K562 (cell line): ENCODE measurements around the gene FFAR4. TPM values are rescaled to one million over a fixed set of nuclear protein-coding genes. Genes with fewer than 3 reads are reported as not detected.

Experiments used
- ATAC-seq: fragments of 200-7000 bp; cut with Tn5 transposase; 3 replicates; pipeline ENCODE4 v1.9.1; 2020; ENCODE audit warnings: moderate library complexity
- BruUV-seq: library from RNA; stranded (reverse); fragments of 400-500 nt; replicated peaks from 2 replicates; lab custom pipeline; 2021; lab: Mats Ljungman, UMichigan
- CTCF ChIA-PET: fragments of 300-600 bp; formaldehyde crosslinking; extraction: SDS; loops from one replicate; lab custom pipeline; 2021; ENCODE audit warnings: low intra/inter-chr PET ratio; lab: Yijun Ruan, JAX
- POLR2A ChIA-PET: fragments of 300-600, 350-650 bp; sonication (Branson Sonifier 250); formaldehyde crosslinking; extraction: SDS; loops from one replicate; lab custom pipeline; 2021; ENCODE audit warnings: antibody characterized with exemption, inconsistent platforms; lab: Yijun Ruan, JAX
- DNase-seq, 4 experiments: peaks; one replicate each; pipeline versions ENCODE4 v3.0.0 to v3.0.0-alpha.2; 2011 to 2018; ENCODE audit warnings: low spot score in 3 of 4, mixed read lengths in 3 of 4; ENCODE audit errors: extremely low read depth in 1 of 4
- FAIRE-seq: peaks from 2 replicates; lab custom pipeline; 2011; peaks lifted over from hg19 to GRCh38; lab: Jason Lieb, UNC
- H2AFZ ChIP-seq: 2 replicates; pipeline ENCODE4 v1.6.0; 2011; ENCODE audit warnings: low read depth, low read length, control low read depth, inconsistent platforms
- H3K27ac ChIP-seq: fragments of 200-600 bp; 3 replicates; pipeline ENCODE4 v1.8.0; 2011; ENCODE audit warnings: low read depth, mild to moderate bottlenecking, control low read depth, inconsistent platforms, low read length, moderate library complexity, mixed read lengths; ENCODE audit errors: extremely low read depth
- H3K27me3 ChIP-seq, 2 experiments: fragments of 300-600 bp in 1 of 2; 2 replicates in 1 of 2; 3 replicates in 1 of 2; pipeline versions ENCODE4 v1.6.0 to v1.8.0; 2011; ENCODE audit warnings: inconsistent platforms in 2 of 2, low read length in 2 of 2, mild to moderate bottlenecking in 1 of 2, mixed read lengths in 1 of 2, moderate library complexity in 1 of 2; ENCODE audit not compliant: control insufficient read depth in 2 of 2, insufficient read depth in 2 of 2
- H3K36me3 ChIP-seq: fragments of 300-600 bp; 3 replicates; pipeline ENCODE4 v1.8.0; 2011; ENCODE audit warnings: mild to moderate bottlenecking, low read length, inconsistent platforms; ENCODE audit not compliant: control insufficient read depth, insufficient read depth
- H3K4me1 ChIP-seq, 2 experiments: fragments of 200-600 bp in 1 of 2; replicated peaks in 1 of 2; 2 replicates in 1 of 2; 3 replicates in 1 of 2; pipeline versions ENCODE4 v1.5.1 to v1.8.0; 2011; ENCODE audit warnings: inconsistent platforms in 2 of 2, low read length in 2 of 2, mild to moderate bottlenecking in 1 of 2, mixed read lengths in 1 of 2, moderate library complexity in 1 of 2; ENCODE audit not compliant: control insufficient read depth in 2 of 2, insufficient read depth in 2 of 2
- H3K4me2 ChIP-seq: 2 replicates; pipeline ENCODE4 v1.6.1; 2011; ENCODE audit warnings: low read length, control low read depth, inconsistent platforms, mixed read lengths; ENCODE audit not compliant: insufficient read depth
- H3K4me3 ChIP-seq: fragments of 200-600 bp; sonication (generic), shearing (Covaris generic); 2 replicates; pipeline ENCODE4 v1.5.1; 2016; ENCODE audit warnings: control low read depth, inconsistent platforms
- H3K79me2 ChIP-seq: fragments of 200-600 bp; 3 replicates; pipeline ENCODE4 v1.8.0; 2011; ENCODE audit warnings: low read length, inconsistent platforms; ENCODE audit not compliant: control insufficient read depth, insufficient read depth
- H3K9ac ChIP-seq, 2 experiments: 2 replicates each; pipeline versions ENCODE4 v1.6.0 to v1.6.1; 2011; ENCODE audit warnings: low read depth in 2 of 2, low read length in 2 of 2, control low read depth in 1 of 2, inconsistent platforms in 1 of 2, mild to moderate bottlenecking in 1 of 2, mixed read lengths in 1 of 2; ENCODE audit not compliant: insufficient read depth in 1 of 2
- H3K9me1 ChIP-seq: one replicate; pipeline ENCODE4 v1.6.0; 2011; ENCODE audit warnings: inconsistent platforms, mild to moderate bottlenecking, low read length, moderate library complexity; ENCODE audit not compliant: control insufficient read depth, insufficient read depth
- H3K9me3 ChIP-seq: replicated peaks from 2 replicates; pipeline ENCODE4 v1.5.1; 2011; ENCODE audit warnings: low read depth, low read length, inconsistent platforms; ENCODE audit not compliant: control insufficient read depth, insufficient read depth
- H4K20me1 ChIP-seq: replicated peaks from 2 replicates; pipeline ENCODE4 v1.6.1; 2011; ENCODE audit warnings: low read length, inconsistent platforms, mixed read lengths; ENCODE audit not compliant: control insufficient read depth, insufficient read depth
- ATF1 ChIP-seq, 2 experiments: fragments of 450-650 bp in 1 of 2; IDR thresholded peaks; 2 replicates each; pipeline ENCODE4 v1.6.1; 2016; ENCODE audit warnings: missing compliant biosample characterization in 1 of 2, missing genetic modification characterization in 1 of 2
- CXXC5 ChIP-seq: fragments of 250-450 bp; sonication (Bioruptor Pico); IDR thresholded peaks from 2 replicates; pipeline ENCODE4 v1.8.0; 2022; ENCODE audit warnings: inconsistent platforms, mild to moderate bottlenecking, moderate library complexity
- EZH2 ChIP-seq: IDR thresholded peaks from 2 replicates; pipeline ENCODE4 v1.6.1; 2012; ENCODE audit warnings: low read depth, mild to moderate bottlenecking, inconsistent platforms, low read length, borderline replicate concordance
- IRF2 ChIP-seq: sonication (generic); formaldehyde crosslinking; IDR thresholded peaks from 2 replicates; pipeline ENCODE4 v1.8.1; 2022; ENCODE audit warnings: mild to moderate bottlenecking, missing genetic modification reagents
- KDM2B ChIP-seq: fragments of 250-450 bp; sonication (Bioruptor Pico); IDR thresholded peaks from 2 replicates; pipeline ENCODE4 v1.8.0; 2021; ENCODE audit warnings: mild to moderate bottlenecking, moderate library complexity
- MAZ ChIP-seq, 2 experiments: fragments of 450-650 bp in 1 of 2; sonication (generic) in 1 of 2; formaldehyde crosslinking; IDR thresholded peaks in 1 of 2; conservative IDR thresholded peaks in 1 of 2; 2 replicates each; pipeline versions ENCODE4 v1.4.0 to v1.5.0; 2020; ENCODE audit warnings: mild to moderate bottlenecking in 1 of 2, missing genetic modification reagents in 1 of 2
- NCOA6 ChIP-seq: fragments of 450-650 bp; IDR thresholded peaks from 2 replicates; pipeline ENCODE4 v1.6.1; 2017; ENCODE audit warnings: mild to moderate bottlenecking
- PTRF ChIP-seq: fragments of 450-650 bp; IDR thresholded peaks from 2 replicates; pipeline ENCODE4 v1.6.1; 2016; ENCODE audit warnings: mild to moderate bottlenecking, missing genetic modification characterization, missing compliant biosample characterization
- RBM14 ChIP-seq: fragments of 200-400 bp; formaldehyde crosslinking; IDR thresholded peaks from 2 replicates; pipeline ENCODE4 v1.6.1; 2018; ENCODE audit warnings: low read depth, mild to moderate bottlenecking, low read length, moderate library complexity, borderline replicate concordance; ENCODE audit not compliant: insufficient read depth
- SMAD4 ChIP-seq: fragments of 250-450 bp; sonication (Bioruptor Pico); conservative IDR thresholded peaks from 2 replicates; pipeline ENCODE4 v1.8.0; 2021; ENCODE audit warnings: inconsistent platforms, mild to moderate bottlenecking, moderate library complexity
- SP2 ChIP-seq: IDR thresholded peaks from 2 replicates; pipeline ENCODE4 v1.6.1; 2011; ENCODE audit warnings: mild to moderate bottlenecking, low read depth, low read length, moderate library complexity; ENCODE audit not compliant: poor library complexity, severe bottlenecking; ENCODE audit errors: extremely low read depth
- SRSF3 ChIP-seq: fragments of 200-400 bp; formaldehyde crosslinking; IDR thresholded peaks from 2 replicates; pipeline ENCODE4 v1.6.1; 2016; ENCODE audit warnings: mild to moderate bottlenecking, low read length, moderate library complexity; ENCODE audit not compliant: insufficient read depth
- TFAM ChIP-seq: fragments of 250-450 bp; sonication (Bioruptor Pico); conservative IDR thresholded peaks from 2 replicates; pipeline ENCODE4 v1.5.0; 2021; ENCODE audit warnings: mild to moderate bottlenecking, moderate library complexity
- XRCC3 ChIP-seq: fragments of 450-650 bp; IDR thresholded peaks from 2 replicates; pipeline ENCODE4 v1.6.1; 2017; ENCODE audit warnings: mild to moderate bottlenecking, moderate library complexity
- ZFPM2 ChIP-seq: fragments of 250-450 bp; sonication (Bioruptor Pico); IDR thresholded peaks from 2 replicates; pipeline ENCODE4 v1.5.1; 2022; ENCODE audit warnings: mild to moderate bottlenecking
- ZNF165 ChIP-seq: fragments of 250-450 bp; sonication (Bioruptor Pico); IDR thresholded peaks from 2 replicates; pipeline ENCODE4 v1.4.0; 2020; ENCODE audit warnings: borderline replicate concordance
- ZNF212 ChIP-seq: fragments of 450-650 bp; formaldehyde crosslinking; IDR thresholded peaks from 2 replicates; pipeline ENCODE4 v1.4.0; 2020; ENCODE audit warnings: mild to moderate bottlenecking
- WGBS: fragments of 100-300 bp; shearing (Covaris generic); methylation state at CpG from one replicate; pipeline ENCODE4 v1.1.6; 2016; ENCODE audit warnings: low coverage, mixed read lengths; ENCODE audit not compliant: insufficient coverage; ENCODE audit errors: missing lambda C conversion rate; 5-methylcytosine and 5-hydroxymethylcytosine counted together
- in situ Hi-C: fragments of 300-500 bp; cut with MboI; formaldehyde crosslinking; loops from 4 replicates; pipeline ENCODE4 v1.15.0; 2018; ENCODE audit warnings: inconsistent platforms, mixed read lengths
- intact Hi-C: fragments of 100-400 bp; cut with micrococcal nuclease; formaldehyde crosslinking; loops from 2 replicates; pipeline ENCODE4 v1.14.2; 2022
- polyA plus RNA-seq, 8 experiments: library from polyadenylated mRNA; depleted of rRNA in 4 of 8; stranded (reverse) in 5 of 8; unstranded in 3 of 8; fragments of >200 nt; fragmentation: Nextera tagmentation in 2 of 8; fragmentation: Illumina TruSeq in 1 of 8; extraction: Ambion mirVana in 2 of 8; extraction: Trizol in 1 of 8; gene quantifications; 2 replicates each; pipeline versions ENCODE4 v1.2.1 to v1.2.3, GENCODE V29; 2011 to 2014; ENCODE audit warnings: inconsistent platforms in 1 of 8, missing spikeins in 1 of 8
- total RNA-seq, 7 experiments: library from RNA; depleted of rRNA in 6 of 7; stranded (reverse); fragments of >200 nt in 6 of 7; fragmentation: Illumina TruSeq in 2 of 7; extraction: Trizol in 2 of 7; gene quantifications; 2 replicates each; pipeline versions ENCODE4 v1.2.1 to v1.2.3, GENCODE V29; 2011 to 2021; ENCODE audit warnings: low replicate concordance in 1 of 7
- TF ChIP-seq, protein P1 (sequence below): fragments of 250-450 bp; sonication (Bioruptor Pico); IDR thresholded peaks from 2 replicates; pipeline ENCODE4 v1.4.0; 2020; ENCODE audit warnings: mild to moderate bottlenecking, moderate library complexity
- TF ChIP-seq, protein P2 (sequence below): fragments of 250-450 bp; sonication (Bioruptor Pico); IDR thresholded peaks from 2 replicates; pipeline ENCODE4 v1.8.0; 2021; ENCODE audit warnings: moderate library complexity, mild to moderate bottlenecking, inconsistent platforms
- TF ChIP-seq, protein P3 (sequence below): fragments of 250-450 bp; sonication (Bioruptor Pico); IDR thresholded peaks from 2 replicates; pipeline ENCODE4 v1.4.0; 2020

Gene FFAR4
- total and polyA plus RNA-seq, 9 of the 15 experiments (the other 6 are each of a cell fraction or from before 2014, with no cell fraction given) = not detected

DNA sequence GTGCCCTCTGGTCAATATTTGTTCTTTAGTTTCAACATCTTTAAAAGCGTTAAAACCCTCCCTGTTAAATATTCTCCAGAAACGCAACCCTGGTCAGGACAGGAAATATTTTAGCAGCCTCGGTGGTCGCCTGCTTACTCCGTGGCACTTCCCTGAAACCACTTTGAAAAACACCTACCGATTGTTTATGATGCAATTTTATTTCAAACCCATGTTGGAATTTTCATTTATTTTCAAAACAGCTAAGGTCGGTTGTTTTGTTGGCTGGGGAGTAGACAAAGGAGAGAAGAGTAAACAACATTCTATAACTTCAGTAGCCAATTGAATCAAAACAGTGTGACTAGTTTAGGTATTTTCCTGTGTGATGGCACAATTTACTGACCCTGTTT is 35.3 kb downstream of the FFAR4 start:
- in situ Hi-C loops = no loop called here
- H3K9ac ChIP-seq = no peak overlapping the region
- no peak overlapping the region for H3K27ac ChIP-seq
- ChIA-PET POLR2A (no interaction called here), CTCF (no interaction called here)
- H4K20me1 ChIP-seq = no peaks in the 10 kb centered on the region
- no TSS peak for BruUV-seq
- no peaks in the 10 kb centered on the region for H3K79me2 ChIP-seq
- no peak overlapping the region for H3K4me3 ChIP-seq
- ATAC-seq (no peak), FAIRE-seq (no peak), DNase-seq (no peak)
- peaks cover 9 to 28% of the 10 kb centered on the region in 2 experiments; a peak in 3 of 5 replicates for H3K27me3 ChIP-seq
- H2AFZ ChIP-seq = no peak overlapping the region
- no peaks in the 10 kb centered on the region for H3K9me1 ChIP-seq
- no peaks in the 10 kb centered on the region; a peak in 1 of 5 replicates for H3K4me1 ChIP-seq
- no peaks in the 10 kb centered on the region for H3K36me3 ChIP-seq
- H3K4me2 ChIP-seq = no peak overlapping the region
- H3K9me3 ChIP-seq = no peaks in the 10 kb centered on the region
- TF ChIP-seq ZFPM2 (CRISPR knock-in tag) = no peak
- no peak for TF ChIP-seq PTRF (tag)
- no peak for TF ChIP-seq IRF2
- no peak for TF ChIP-seq EZH2
- TF ChIP-seq ATF1 (CRISPR knock-in tag; IDR thresholded peaks at IDR 0.05) = no peak
- no peak for TF ChIP-seq ATF1 (tag; IDR thresholded peaks at IDR 0.05)
- TF ChIP-seq, protein P1, sequence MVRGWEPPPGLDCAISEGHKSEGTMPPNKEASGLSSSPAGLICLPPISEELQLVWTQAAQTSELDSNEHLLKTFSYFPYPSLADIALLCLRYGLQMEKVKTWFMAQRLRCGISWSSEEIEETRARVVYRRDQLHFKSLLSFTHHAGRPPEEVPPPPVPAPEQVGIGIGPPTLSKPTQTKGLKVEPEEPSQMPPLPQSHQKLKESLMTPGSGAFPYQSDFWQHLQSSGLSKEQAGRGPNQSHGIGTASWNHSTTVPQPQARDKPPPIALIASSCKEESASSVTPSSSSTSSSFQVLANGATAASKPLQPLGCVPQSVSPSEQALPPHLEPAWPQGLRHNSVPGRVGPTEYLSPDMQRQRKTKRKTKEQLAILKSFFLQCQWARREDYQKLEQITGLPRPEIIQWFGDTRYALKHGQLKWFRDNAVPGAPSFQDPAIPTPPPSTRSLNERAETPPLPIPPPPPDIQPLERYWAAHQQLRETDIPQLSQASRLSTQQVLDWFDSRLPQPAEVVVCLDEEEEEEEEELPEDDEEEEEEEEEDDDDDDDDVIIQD = no peak
- no peak for TF ChIP-seq NCOA6
- TF ChIP-seq ZNF212 = no peak
- no peak for TF ChIP-seq SRSF3
- TF ChIP-seq CXXC5 (CRISPR knock-in tag) = no peak
- TF ChIP-seq KDM2B (CRISPR knock-in tag) = no peak
- no peak for TF ChIP-seq ZNF165
- TF ChIP-seq SMAD4 = no peak
- TF ChIP-seq, protein P2, sequence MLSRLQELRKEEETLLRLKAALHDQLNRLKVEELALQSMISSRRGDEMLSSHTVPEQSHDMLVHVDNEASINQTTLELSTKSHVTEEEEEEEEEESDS (CRISPR knock-in tag) = no peak
- no peak for TF ChIP-seq SP2
- TF ChIP-seq MAZ (CRISPR knock-in tag; conservative IDR thresholded peaks at IDR 0.05 in 1 of 2, IDR thresholded peaks at IDR 0.05 in 1 of 2) = no peak
- no peak for TF ChIP-seq TFAM (CRISPR knock-in tag)
- TF ChIP-seq RBM14 = no peak
- TF ChIP-seq, protein P3, sequence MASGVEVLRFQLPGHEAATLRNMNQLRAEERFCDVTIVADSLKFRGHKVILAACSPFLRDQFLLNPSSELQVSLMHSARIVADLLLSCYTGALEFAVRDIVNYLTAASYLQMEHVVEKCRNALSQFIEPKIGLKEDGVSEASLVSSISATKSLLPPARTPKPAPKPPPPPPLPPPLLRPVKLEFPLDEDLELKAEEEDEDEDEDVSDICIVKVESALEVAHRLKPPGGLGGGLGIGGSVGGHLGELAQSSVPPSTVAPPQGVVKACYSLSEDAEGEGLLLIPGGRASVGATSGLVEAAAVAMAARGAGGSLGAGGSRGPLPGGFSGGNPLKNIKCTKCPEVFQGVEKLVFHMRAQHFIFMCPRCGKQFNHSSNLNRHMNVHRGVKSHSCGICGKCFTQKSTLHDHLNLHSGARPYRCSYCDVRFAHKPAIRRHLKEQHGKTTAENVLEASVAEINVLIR (CRISPR knock-in tag) = no peak
- TF ChIP-seq XRCC3 = no peak
- TF ChIP-seq, all 486 proteins: peak for 0
- intact Hi-C loops = no loop called here
- WGBS = 0% methylated on average over 7 of the region's 7 CpGs
